HUES6 (cell line): ENCODE data around the gene CTBP1.

ENCODE experiments used
- H3K27ac ChIP-seq: 2 replicates; pipeline ENCODE4 v1.7.0; 2013; ENCODE audit warnings: low read depth, mild to moderate bottlenecking, low read length, inconsistent platforms
- H3K27me3 ChIP-seq: 2 replicates; pipeline ENCODE4 v1.6.1; 2013; ENCODE audit warnings: low read length; ENCODE audit not compliant: control insufficient read depth, insufficient read depth
- H3K36me3 ChIP-seq: 2 replicates; pipeline ENCODE4 v1.6.1; 2013; ENCODE audit warnings: low read length; ENCODE audit not compliant: control insufficient read depth, insufficient read depth
- H3K4me1 ChIP-seq: 2 replicates; pipeline ENCODE4 v1.6.1; 2013; ENCODE audit warnings: low read length; ENCODE audit not compliant: control insufficient read depth, insufficient read depth
- H3K4me3 ChIP-seq: 2 replicates; pipeline ENCODE4 v1.5.1; 2013; ENCODE audit warnings: low read depth, low read length
- H3K9ac ChIP-seq: one replicate; pipeline ENCODE4 v1.6.1; 2013; ENCODE audit warnings: mild to moderate bottlenecking, low read length
- H3K9me3 ChIP-seq: 2 replicates; pipeline ENCODE4 v1.6.1; 2013; ENCODE audit warnings: low read depth, low read length; ENCODE audit not compliant: control insufficient read depth, insufficient read depth

Gene CTBP1

GRCh38 chr4:1236103-1236641 is 12.8 kb downstream of the CTBP1 start:
- Histone ChIP-seq H3K4me1 (no peaks in the 10 kb centered on the region), H3K9ac (no peak overlapping the region), H3K36me3 (peaks cover 91% of the 10 kb centered on the region), H3K27ac (no peak overlapping the region), H3K4me3 (no peak overlapping the region), H3K9me3 (no peaks in the 10 kb centered on the region), H3K27me3 (no peaks in the 10 kb centered on the region)

- Histone ChIP-seq H3K4me1 (no peaks in the 10 kb centered on the region), H3K27ac (no peak overlapping the region), H3K4me3 (no peak overlapping the region), H3K36me3 (peaks cover 91% of the 10 kb centered on the region), H3K9me3 (no peaks in the 10 kb centered on the region), H3K9ac (no peak overlapping the region), H3K27me3 (no peaks in the 10 kb centered on the region)
These were observed 13.4 kb downstream of the CTBP1 start for GRCh38 chr4:1235381-1236102.

GRCh38 chr4:1234811-1235292 is 14.1 kb downstream of the CTBP1 start:
- Histone ChIP-seq H3K27me3 (no peaks in the 10 kb centered on the region), H3K4me3 (no peak overlapping the region), H3K9ac (no peak overlapping the region), H3K9me3 (no peaks in the 10 kb centered on the region), H3K36me3 (peaks cover 95% of the 10 kb centered on the region), H3K4me1 (no peaks in the 10 kb centered on the region), H3K27ac (no peak overlapping the region)

- Histone ChIP-seq H3K27ac (no peak overlapping the region), H3K27me3 (no peaks in the 10 kb centered on the region), H3K36me3 (peaks cover 94% of the 10 kb centered on the region), H3K4me3 (no peak overlapping the region), H3K4me1 (no peaks in the 10 kb centered on the region), H3K9ac (no peak overlapping the region), H3K9me3 (no peaks in the 10 kb centered on the region)
These were observed 14.6 kb downstream of the CTBP1 start for GRCh38 chr4:1234309-1234695.

- no peaks in the 10 kb centered on the region for H3K9me3 ChIP-seq
- H3K27ac ChIP-seq, result no peak overlapping the region; the same call in 1 of the 2 replicates
- no peaks in the 10 kb centered on the region for H3K27me3 ChIP-seq
- peak overlapping the region; percentile 26 for H3K9ac ChIP-seq
- no peak overlapping the region for H3K4me3 ChIP-seq
- no peaks in the 10 kb centered on the region for H3K4me1 ChIP-seq
- peaks cover 92% of the 10 kb centered on the region for H3K36me3 ChIP-seq
These were observed 15.2 kb downstream of the CTBP1 start for GRCh38 chr4:1233641-1234308.

GRCh38 chr4:1232661-1233621 is 16.0 kb downstream of the CTBP1 start:
- peak overlapping the region; percentile 19; the same call in 1 of the 2 replicates for H3K27ac ChIP-seq
- H3K36me3 ChIP-seq, result peaks cover 89% of the 10 kb centered on the region
- no peaks in the 10 kb centered on the region for H3K9me3 ChIP-seq
- H3K9ac ChIP-seq, result peak overlapping the region; percentile 26
- no peak overlapping the region for H3K4me3 ChIP-seq
- H3K27me3 ChIP-seq, result no peaks in the 10 kb centered on the region
- no peaks in the 10 kb centered on the region for H3K4me1 ChIP-seq

GRCh38 chr4:1231637-1232360 is 17.1 kb downstream of the CTBP1 start:
- Histone ChIP-seq H3K9me3 (no peaks in the 10 kb centered on the region), H3K27me3 (no peaks in the 10 kb centered on the region), H3K9ac (no peak overlapping the region), H3K4me3 (no peak overlapping the region), H3K36me3 (peaks cover 90% of the 10 kb centered on the region), H3K4me1 (no peaks in the 10 kb centered on the region), H3K27ac (no peak overlapping the region)

- Histone ChIP-seq H3K4me1 (no peaks in the 10 kb centered on the region), H3K9me3 (no peaks in the 10 kb centered on the region), H3K27me3 (no peaks in the 10 kb centered on the region), H3K27ac (no peak overlapping the region), H3K36me3 (peaks cover 92% of the 10 kb centered on the region), H3K9ac (no peak overlapping the region), H3K4me3 (no peak overlapping the region)
These were observed 17.8 kb downstream of the CTBP1 start for GRCh38 chr4:1230971-1231636.

- Histone ChIP-seq H3K4me3 (no peak overlapping the region), H3K4me1 (no peaks in the 10 kb centered on the region), H3K27ac (no peak overlapping the region), H3K9ac (no peak overlapping the region), H3K36me3 (peaks cover 91% of the 10 kb centered on the region), H3K9me3 (no peaks in the 10 kb centered on the region), H3K27me3 (no peaks in the 10 kb centered on the region)
These were observed 18.6 kb downstream of the CTBP1 start for GRCh38 chr4:1230316-1230715.
